Gastroesophageal sphincter (tissue), 4 donors: Measurements from ENCODE around the gene TMEM87A. TPM values are rescaled to one million over a fixed set of nuclear protein-coding genes. Genes with fewer than 3 reads are reported as not detected.

Experiments
- ATAC-seq: fragments of 150-250 bp; one replicate; pipeline ENCODE4 v1.9.1; 2016; ENCODE audit warnings: mild to moderate bottlenecking, moderate library complexity
- H3K27ac ChIP-seq, 4 donors: fragments of 200-600 bp; sonication (generic) in 3 of 4; 1 replicate in 3 of 4; 2 replicates in 1 of 4; pipeline ENCODE4 v1.5.1; 2016 to 2019
- H3K27me3 ChIP-seq: fragments of 200-600 bp; sonication (generic); one replicate; pipeline ENCODE4 v1.5.1; 2019
- H3K36me3 ChIP-seq, 2 donors: fragments of 200-600 bp; sonication (generic); one replicate each; pipeline ENCODE4 v1.5.1; 2019; ENCODE audit warnings: control low read depth in 1 of 2
- H3K4me1 ChIP-seq, 3 donors: fragments of 200-600 bp; sonication (generic); 1 replicate in 2 of 3; 2 replicates in 1 of 3; pipeline ENCODE4 v1.5.1; 2016 to 2019; ENCODE audit warnings: control low read depth in 2 of 3
- H3K4me3 ChIP-seq, 2 donors: fragments of 200-600 bp; sonication (generic); one replicate each; pipeline ENCODE4 v1.5.1; 2019; ENCODE audit warnings: mild to moderate bottlenecking in 1 of 2, moderate library complexity in 1 of 2
- H3K9me3 ChIP-seq, 3 donors: fragments of 200-600 bp; sonication (generic); one replicate each; pipeline ENCODE4 v1.5.1; 2017 to 2019; ENCODE audit warnings: control low read depth in 2 of 3
- EP300 ChIP-seq: sonication (generic); formaldehyde crosslinking; IDR thresholded peaks from one replicate; pipeline ENCODE4 v1.6.1; 2017; ENCODE audit warnings: antibody characterized with exemption, mild to moderate bottlenecking
- POLR2A ChIP-seq, 2 donors: fragments of 450-650 bp; IDR thresholded peaks; one replicate each; pipeline ENCODE4 v1.6.1; 2017; ENCODE audit warnings: antibody characterized with exemption in 2 of 2, mild to moderate bottlenecking in 2 of 2, moderate library complexity in 1 of 2
- POLR2AphosphoS5 ChIP-seq: sonication (generic); formaldehyde crosslinking; IDR thresholded peaks from one replicate; pipeline ENCODE4 v1.6.1; 2017; ENCODE audit warnings: antibody characterized with exemption
- WGBS, 2 donors: methylation state at CpG; one replicate each; pipeline ENCODE4 v1.1.5; 2018; ENCODE audit warnings: low coverage in 1 of 2; 5-methylcytosine and 5-hydroxymethylcytosine counted together
- total RNA-seq, 4 donors: library from RNA; depleted of rRNA; stranded (reverse); fragments of >200 nt; gene quantifications; one replicate each; pipeline ENCODE4 v1.1.0, GENCODE V29; 2016
- TF ChIP-seq, protein P1 (sequence below), 4 experiments: fragments of 200-600 bp in 2 of 4; fragments of 450-650 bp in 2 of 4; sonication (generic) in 1 of 4; IDR thresholded peaks; one replicate each; pipeline ENCODE4 v1.5.1; 2017 to 2019; ENCODE audit warnings: antibody characterized with exemption in 4 of 4, mild to moderate bottlenecking in 2 of 4, moderate library complexity in 2 of 4

TMEM87A gene
- total RNA-seq, 4 donors from 2014 or later: 49.7 to 70.0 (median 65.9) TPM

DNA sequence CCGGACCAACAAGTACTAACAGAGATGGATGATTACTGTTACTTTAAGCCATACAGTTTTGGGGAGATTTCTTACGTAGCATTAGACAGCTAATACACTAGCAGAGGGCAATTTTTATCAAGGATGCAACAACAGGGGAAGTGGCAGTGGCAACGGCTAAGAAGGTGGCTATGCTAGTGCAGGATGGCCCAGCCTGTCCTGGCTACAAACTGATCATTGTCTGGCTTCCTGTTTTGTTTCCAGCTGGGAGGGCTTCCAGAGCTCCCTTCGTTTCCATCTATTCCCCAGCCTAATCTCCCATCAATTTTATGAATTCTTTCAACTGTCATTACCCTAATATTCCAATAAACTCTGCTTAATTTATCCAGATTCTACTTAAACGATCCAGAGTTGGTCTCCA is 100.8 kb downstream of the TMEM87A start:
- H3K36me3 ChIP-seq: peaks cover 0 to 100% of the 10 kb centered on the region in 2 donors
- H3K4me3 ChIP-seq: no peak overlapping the region
- TF ChIP-seq EP300: no peak
- TF ChIP-seq POLR2A (IDR thresholded peaks at IDR 0.05): no peak
- TF ChIP-seq POLR2AphosphoS5: no peak
- TF ChIP-seq, protein P1, sequence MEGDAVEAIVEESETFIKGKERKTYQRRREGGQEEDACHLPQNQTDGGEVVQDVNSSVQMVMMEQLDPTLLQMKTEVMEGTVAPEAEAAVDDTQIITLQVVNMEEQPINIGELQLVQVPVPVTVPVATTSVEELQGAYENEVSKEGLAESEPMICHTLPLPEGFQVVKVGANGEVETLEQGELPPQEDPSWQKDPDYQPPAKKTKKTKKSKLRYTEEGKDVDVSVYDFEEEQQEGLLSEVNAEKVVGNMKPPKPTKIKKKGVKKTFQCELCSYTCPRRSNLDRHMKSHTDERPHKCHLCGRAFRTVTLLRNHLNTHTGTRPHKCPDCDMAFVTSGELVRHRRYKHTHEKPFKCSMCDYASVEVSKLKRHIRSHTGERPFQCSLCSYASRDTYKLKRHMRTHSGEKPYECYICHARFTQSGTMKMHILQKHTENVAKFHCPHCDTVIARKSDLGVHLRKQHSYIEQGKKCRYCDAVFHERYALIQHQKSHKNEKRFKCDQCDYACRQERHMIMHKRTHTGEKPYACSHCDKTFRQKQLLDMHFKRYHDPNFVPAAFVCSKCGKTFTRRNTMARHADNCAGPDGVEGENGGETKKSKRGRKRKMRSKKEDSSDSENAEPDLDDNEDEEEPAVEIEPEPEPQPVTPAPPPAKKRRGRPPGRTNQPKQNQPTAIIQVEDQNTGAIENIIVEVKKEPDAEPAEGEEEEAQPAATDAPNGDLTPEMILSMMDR (IDR thresholded peaks at IDR 0.05): no peak
- no peaks in the 10 kb centered on the region for H3K27me3 ChIP-seq
- H3K27ac ChIP-seq: no peak overlapping the region
- H3K9me3 ChIP-seq: no peaks in the 10 kb centered on the region
- WGBS, 2 donors: 80 to 86% methylated on average over 1 to 5 of the region's 5 CpGs
- ATAC-seq: no peak
- H3K4me1 ChIP-seq: no peaks in the 10 kb centered on the region

DNA sequence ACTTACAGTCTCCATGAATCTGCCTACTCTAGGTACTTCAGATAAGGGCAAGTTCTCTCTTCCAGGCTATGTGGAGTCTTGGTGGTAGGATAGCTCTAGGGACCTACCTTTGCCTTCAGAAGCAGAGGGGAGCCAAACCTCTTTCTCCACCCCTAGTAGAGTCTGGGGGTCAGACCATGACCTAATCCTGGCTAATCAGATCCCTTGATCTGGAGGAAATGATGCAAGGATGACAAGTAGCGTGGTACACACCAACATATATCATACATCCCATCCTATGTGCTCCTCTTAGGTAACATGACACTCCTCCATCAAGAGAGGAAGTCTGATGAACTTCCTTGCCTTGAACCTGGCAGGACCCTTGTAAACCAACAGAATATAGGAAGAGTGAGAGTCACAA is 101.4 kb downstream of the TMEM87A start:
- H3K36me3 ChIP-seq: peaks cover 0 to 100% of the 10 kb centered on the region in 2 donors
- no peak overlapping the region for H3K4me3 ChIP-seq
- no peaks in the 10 kb centered on the region for H3K27me3 ChIP-seq
- H3K27ac ChIP-seq: no peak overlapping the region
- no peak for ATAC-seq
- WGBS, 2 donors: 75% methylated on average over 1 of the region's 1 CpG
- H3K4me1 ChIP-seq: no peaks in the 10 kb centered on the region
- TF ChIP-seq, protein P1 (IDR thresholded peaks at IDR 0.05): no peak
- TF ChIP-seq POLR2A (IDR thresholded peaks at IDR 0.05) (no peak), EP300 (no peak), POLR2AphosphoS5 (no peak)
- no peaks in the 10 kb centered on the region for H3K9me3 ChIP-seq

- Histone ChIP-seq H3K4me3 (no peak overlapping the region), H3K9me3 (no peaks in the 10 kb centered on the region), H3K36me3 (peaks cover 0 to 100% of the 10 kb centered on the region in 2 donors), H3K27ac (no peak overlapping the region), H3K27me3 (no peaks in the 10 kb centered on the region), H3K4me1 (no peaks in the 10 kb centered on the region)
- ATAC-seq: no peak
- 60% methylated on average over 1 of the region's 1 CpG; no CpG with 5 or more reads in 1 of the 2 donors for WGBS, 2 donors
- TF ChIP-seq POLR2A (IDR thresholded peaks at IDR 0.05) (no peak), POLR2AphosphoS5 (no peak), EP300 (no peak)
- TF ChIP-seq, protein P1 (IDR thresholded peaks at IDR 0.05): no peak
Observed at GRCh38 chr15:42171122-42171521, 102.1 kb downstream of the TMEM87A start.

DNA sequence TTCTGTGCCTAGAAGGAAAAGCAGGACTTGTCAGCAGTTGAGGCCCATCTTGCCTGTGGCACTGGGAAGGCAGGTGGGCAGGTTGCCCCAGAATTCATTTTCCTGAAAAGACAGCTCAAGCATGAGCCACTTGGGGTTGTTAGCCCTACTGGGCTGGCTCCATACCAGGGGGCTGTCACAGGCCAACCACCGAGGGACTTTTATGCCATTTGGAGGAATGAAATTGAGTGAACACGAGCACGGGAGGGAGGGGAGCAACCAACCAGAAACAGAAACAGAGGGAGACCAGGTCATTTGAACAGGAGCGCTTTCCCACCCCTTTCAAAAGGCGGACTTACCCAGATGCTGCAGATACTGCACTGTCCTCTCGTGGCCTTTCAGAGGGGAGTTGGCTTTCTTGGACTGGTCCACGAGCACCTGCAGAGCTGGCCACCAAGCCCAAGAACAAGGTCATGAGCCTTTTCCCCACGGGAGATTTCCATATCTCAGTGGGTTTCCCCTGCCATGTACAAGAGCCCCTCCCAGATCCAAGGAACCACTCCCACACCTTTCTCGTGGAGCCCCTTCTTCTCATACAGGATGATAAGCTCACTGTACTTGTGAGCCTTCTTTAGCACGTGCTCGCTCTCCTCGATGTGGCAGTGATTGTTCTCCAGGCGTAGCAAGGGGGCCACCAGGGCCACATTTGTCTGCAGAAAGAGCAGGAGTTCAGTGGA is 106.8 kb downstream of the TMEM87A start:
- Histone ChIP-seq H3K36me3 (peaks cover 0 to 100% of the 10 kb centered on the region in 2 donors), H3K4me1 (no peaks in the 10 kb centered on the region), H3K27ac (no peak overlapping the region), H3K27me3 (no peaks in the 10 kb centered on the region), H3K9me3 (no peaks in the 10 kb centered on the region), H3K4me3 (no peak overlapping the region)
- ATAC-seq: no peak
- WGBS, 2 donors: 84 to 90% methylated on average over 5 to 6 of the region's 13 CpGs
- TF ChIP-seq POLR2A (IDR thresholded peaks at IDR 0.05) (no peak), POLR2AphosphoS5 (no peak), EP300 (no peak)
- TF ChIP-seq, protein P1 (IDR thresholded peaks at IDR 0.05): no peak

- Histone ChIP-seq H3K27me3 (no peaks in the 10 kb centered on the region), H3K4me3 (no peak overlapping the region), H3K36me3 (peaks cover 0 to 100% of the 10 kb centered on the region in 2 donors), H3K27ac (no peak overlapping the region), H3K4me1 (no peaks in the 10 kb centered on the region), H3K9me3 (no peaks in the 10 kb centered on the region)
- no peak for TF ChIP-seq POLR2AphosphoS5
- TF ChIP-seq, protein P1 (IDR thresholded peaks at IDR 0.05): no peak
- TF ChIP-seq EP300: no peak
- no peak for TF ChIP-seq POLR2A (IDR thresholded peaks at IDR 0.05)
- no peak for ATAC-seq
- 89 to 92% methylated on average over 5 to 6 of the region's 6 CpGs for WGBS, 2 donors
Observed at GRCh38 chr15:42165106-42165505, 108.1 kb downstream of the TMEM87A start.
